ENCODE results near the gene URB1. TPM values are rescaled to one million over a fixed set of nuclear protein-coding genes. Genes with fewer than 3 reads are reported as not detected.

The URB1 gene
- polyA plus RNA-seq, 1 donor (not counting 4 experiments of a cell fraction or from before 2014, with no cell fraction given): 9.0 TPM

- TF ChIP-seq, protein P1, sequence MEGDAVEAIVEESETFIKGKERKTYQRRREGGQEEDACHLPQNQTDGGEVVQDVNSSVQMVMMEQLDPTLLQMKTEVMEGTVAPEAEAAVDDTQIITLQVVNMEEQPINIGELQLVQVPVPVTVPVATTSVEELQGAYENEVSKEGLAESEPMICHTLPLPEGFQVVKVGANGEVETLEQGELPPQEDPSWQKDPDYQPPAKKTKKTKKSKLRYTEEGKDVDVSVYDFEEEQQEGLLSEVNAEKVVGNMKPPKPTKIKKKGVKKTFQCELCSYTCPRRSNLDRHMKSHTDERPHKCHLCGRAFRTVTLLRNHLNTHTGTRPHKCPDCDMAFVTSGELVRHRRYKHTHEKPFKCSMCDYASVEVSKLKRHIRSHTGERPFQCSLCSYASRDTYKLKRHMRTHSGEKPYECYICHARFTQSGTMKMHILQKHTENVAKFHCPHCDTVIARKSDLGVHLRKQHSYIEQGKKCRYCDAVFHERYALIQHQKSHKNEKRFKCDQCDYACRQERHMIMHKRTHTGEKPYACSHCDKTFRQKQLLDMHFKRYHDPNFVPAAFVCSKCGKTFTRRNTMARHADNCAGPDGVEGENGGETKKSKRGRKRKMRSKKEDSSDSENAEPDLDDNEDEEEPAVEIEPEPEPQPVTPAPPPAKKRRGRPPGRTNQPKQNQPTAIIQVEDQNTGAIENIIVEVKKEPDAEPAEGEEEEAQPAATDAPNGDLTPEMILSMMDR (optimal IDR thresholded peaks at IDR 0.05 in 1 of 3, IDR thresholded peaks at IDR 0.05 in 1 of 3, conservative IDR thresholded peaks at IDR 0.05 in 1 of 3; ENCODE audit: extremely low read depth in 1 of 3, insufficient read depth in 2 of 3, low read length in 3 of 3): no peak
- no peak for TF ChIP-seq EZH2 (IDR thresholded peaks at IDR 0.05; ENCODE audit: low read length)
- Histone ChIP-seq H3K4me3 (ENCODE audit: control insufficient read depth in 2 of 3, extremely low read depth in 1 of 3, insufficient read depth in 2 of 3, low read depth in 1 of 3, low read length in 3 of 3) (no peak overlapping the region), H3K4me2 (ENCODE audit: control insufficient read depth, extremely low read depth, insufficient read depth, low read depth, low read length) (no peak overlapping the region), H3K4me1 (ENCODE audit: control insufficient read depth, extremely low read depth, insufficient read depth, low read length) (peaks cover 52% of the 10 kb centered on the region), H3K9ac (ENCODE audit: control insufficient read depth, extremely low read depth, insufficient read depth, low read length) (no peak overlapping the region), H2AFZ (ENCODE audit: control insufficient read depth, low read length) (peak overlapping the region; percentile 20), H3K27ac (ENCODE audit: control insufficient read depth, insufficient read depth, low read length) (peak overlapping the region; percentile 47), H3K9me1 (ENCODE audit: control insufficient read depth, extremely low read depth, insufficient read depth, low read length) (peaks cover 3% of the 10 kb centered on the region), H3K36me3 (ENCODE audit: control insufficient read depth in 2 of 2, extremely low read depth in 1 of 2, insufficient read depth in 2 of 2, low read length in 2 of 2) (no peaks in the 10 kb centered on the region), H3K79me2 (ENCODE audit: control insufficient read depth, insufficient read depth, low read length) (peaks cover 16% of the 10 kb centered on the region), H3K9me3 (ENCODE audit: control insufficient read depth, low read depth, low read length) (no peaks in the 10 kb centered on the region), H3K27me3 (ENCODE audit: control insufficient read depth, extremely low read depth, insufficient read depth, low read length) (no peaks in the 10 kb centered on the region), H4K20me1 (ENCODE audit: control insufficient read depth, extremely low read depth, insufficient read depth, low read length) (no peaks in the 10 kb centered on the region)
- DNase-seq (ENCODE audit: low read depth, low spot score) (no peak), FAIRE-seq (no peak)
- dilution Hi-C loops (cut with MboI; ENCODE audit: extremely low pct_ligation_motif_present, low sequenced_read_pairs): no loop called here
Measured at GRCh38 chr21:32427958-32428623, 35.3 kb upstream of the URB1 start.

- H3K9me3 ChIP-seq (ENCODE audit: control insufficient read depth, low read depth, low read length): no peaks in the 10 kb centered on the region
- peaks cover 3% of the 10 kb centered on the region for H3K9me1 ChIP-seq (ENCODE audit: control insufficient read depth, extremely low read depth, insufficient read depth, low read length)
- no peaks in the 10 kb centered on the region for H4K20me1 ChIP-seq (ENCODE audit: control insufficient read depth, extremely low read depth, insufficient read depth, low read length)
- H3K4me1 ChIP-seq (ENCODE audit: control insufficient read depth, extremely low read depth, insufficient read depth, low read length): peaks cover 44% of the 10 kb centered on the region
- FAIRE-seq (peak; percentile 63), DNase-seq (ENCODE audit: low read depth, low spot score) (no peak)
- peak overlapping the region; percentile 64 for H2AFZ ChIP-seq (ENCODE audit: control insufficient read depth, low read length)
- peaks cover 12% of the 10 kb centered on the region for H3K79me2 ChIP-seq (ENCODE audit: control insufficient read depth, insufficient read depth, low read length)
- H3K4me3 ChIP-seq (ENCODE audit: control insufficient read depth in 2 of 3, extremely low read depth in 1 of 3, insufficient read depth in 2 of 3, low read depth in 1 of 3, low read length in 3 of 3): peak overlapping the region in 1 of 3 experiments; percentile 44
- peak overlapping the region; percentile 89 for H3K4me2 ChIP-seq (ENCODE audit: control insufficient read depth, extremely low read depth, insufficient read depth, low read depth, low read length)
- no peak for TF ChIP-seq EZH2 (IDR thresholded peaks at IDR 0.05; ENCODE audit: low read length)
- peak overlapping the region; percentile 91 for H3K27ac ChIP-seq (ENCODE audit: control insufficient read depth, insufficient read depth, low read length)
- peak overlapping the region; percentile 68 for H3K9ac ChIP-seq (ENCODE audit: control insufficient read depth, extremely low read depth, insufficient read depth, low read length)
- no peaks in the 10 kb centered on the region for H3K36me3 ChIP-seq (ENCODE audit: control insufficient read depth in 2 of 2, extremely low read depth in 1 of 2, insufficient read depth in 2 of 2, low read length in 2 of 2)
- no peaks in the 10 kb centered on the region for H3K27me3 ChIP-seq (ENCODE audit: control insufficient read depth, extremely low read depth, insufficient read depth, low read length)
- dilution Hi-C loops (cut with MboI; ENCODE audit: extremely low pct_ligation_motif_present, low sequenced_read_pairs): no loop called here
Measured at GRCh38 chr21:32426592-32427051, 33.8 kb upstream of the URB1 start.

All from keratinocyte (primary cell).